ENCODE results near the gene CCDC18. TPM values are rescaled to one million over a fixed set of nuclear protein-coding genes. Genes with fewer than 3 reads are reported as not detected.
"Not testable (repeated sequence)": the region's sequence is repeated elsewhere in the genome, so short reads cannot be mapped to it uniquely, and the experiment has no call there.

The CCDC18 gene
- total RNA-seq, 2 experiments from 2014 or later: 21.8 to 24.6 TPM

GRCh38 chr1:93239863-93240262 lies 59.3 kb downstream of the CCDC18 start:
- peaks cover 70% of the 10 kb centered on the region for H3K36me3 Mint-ChIP-seq (ENCODE audit: low read depth)
- intact Hi-C loops (cut with micrococcal nuclease): no loop called here
- ATAC-seq (no peak), DNase-seq (no peak)
- CTCF ChIA-PET: no interaction called here
- POLR2A ChIA-PET: no interaction called here
- TF ChIP-seq CTCF (IDR thresholded peaks at IDR 0.05): no peak
- H3K4me3 Mint-ChIP-seq: no peak overlapping the region
- H3K27ac Mint-ChIP-seq: no peak overlapping the region
- peaks cover 22% of the 10 kb centered on the region for H3K9me3 Mint-ChIP-seq
- H3K4me1 Mint-ChIP-seq (ENCODE audit: low read depth): no peaks in the 10 kb centered on the region
- no peaks in the 10 kb centered on the region for H3K27me3 Mint-ChIP-seq

GRCh38 chr1:93243233-93243632 lies 62.7 kb downstream of the CCDC18 start:
- DNase-seq; H3K27ac Mint-ChIP-seq; POLR2A ChIA-PET; CTCF ChIA-PET; H3K4me3 Mint-ChIP-seq; intact Hi-C loops (cut with micrococcal nuclease); H3K27me3 Mint-ChIP-seq; ATAC-seq; H3K4me1 Mint-ChIP-seq (ENCODE audit: low read depth): not testable (repeated sequence)
- Mint-ChIP-seq H3K9me3 (peaks cover 22% of the 10 kb centered on the region), H3K36me3 (ENCODE audit: low read depth) (peaks cover 59% of the 10 kb centered on the region)

GRCh38 chr1:93244298-93245069 lies 64.0 kb downstream of the CCDC18 start:
- Mint-ChIP-seq H3K27ac (no peak overlapping the region), H3K4me1 (ENCODE audit: low read depth) (no peaks in the 10 kb centered on the region), H3K9me3 (peaks cover 22% of the 10 kb centered on the region), H3K27me3 (no peaks in the 10 kb centered on the region), H3K36me3 (ENCODE audit: low read depth) (peaks cover 67% of the 10 kb centered on the region), H3K4me3 (no peak overlapping the region)
- ChIA-PET POLR2A (no interaction called here), CTCF (interaction anchor here (1.9 kb wide), 1 partner anchor 60 kb away, joined by 6 read pairs; no protein-coding TSS in a partner anchor)
- no peak for TF ChIP-seq CTCF (IDR thresholded peaks at IDR 0.05)
- no peak for DNase-seq
- intact Hi-C loops (cut with micrococcal nuclease): no loop called here
- no peak for ATAC-seq

- Mint-ChIP-seq H3K9me3 (peaks cover 10% of the 10 kb centered on the region), H3K4me1 (ENCODE audit: low read depth) (peaks cover 7% of the 10 kb centered on the region), H3K27ac (no peak overlapping the region), H3K36me3 (ENCODE audit: low read depth) (peaks cover 48% of the 10 kb centered on the region), H3K4me3 (no peak overlapping the region), H3K27me3 (no peaks in the 10 kb centered on the region)
- ChIA-PET POLR2A (interaction anchor here (1.0 kb wide), 1 partner anchor 85 kb away, joined by 3 read pairs; no protein-coding TSS in a partner anchor), CTCF (no interaction called here)
- intact Hi-C loops (cut with micrococcal nuclease): no loop called here
- DNase-seq (no peak), ATAC-seq (no peak)
- TF ChIP-seq CTCF (IDR thresholded peaks at IDR 0.05): no peak
Observed at GRCh38 chr1:93251966-93252365, 71.4 kb downstream of the CCDC18 start.

GRCh38 chr1:93252598-93252997 lies 72.1 kb downstream of the CCDC18 start:
- no peak overlapping the region for H3K4me3 Mint-ChIP-seq
- H3K36me3 Mint-ChIP-seq (ENCODE audit: low read depth): peaks cover 42% of the 10 kb centered on the region
- peaks cover 10% of the 10 kb centered on the region for H3K9me3 Mint-ChIP-seq
- H3K27ac Mint-ChIP-seq: no peak overlapping the region
- no peak for TF ChIP-seq CTCF (IDR thresholded peaks at IDR 0.05)
- intact Hi-C loops (cut with micrococcal nuclease): no loop called here
- DNase-seq (no peak), ATAC-seq (no peak)
- peaks cover 7% of the 10 kb centered on the region for H3K4me1 Mint-ChIP-seq (ENCODE audit: low read depth)
- CTCF ChIA-PET: no interaction called here
- no peaks in the 10 kb centered on the region for H3K27me3 Mint-ChIP-seq
- POLR2A ChIA-PET: interaction anchor here (1.0 kb wide), 1 partner anchor 85 kb away, joined by 3 read pairs; no protein-coding TSS in a partner anchor
